Esophagus muscularis mucosa (tissue), 4 donors: ENCODE results near the gene DENND2C. TPM values are rescaled to one million over a fixed set of nuclear protein-coding genes. Genes with fewer than 3 reads are reported as not detected.

Experiments
- DNase-seq: peaks from one replicate; pipeline ENCODE4 v3.0.0-alpha.2; 2017; ENCODE audit errors: extremely low spot score
- H3K27ac ChIP-seq, 4 donors: fragments of 200-600 bp; sonication (generic); replicated peaks in 1 of 4; 1 replicate in 3 of 4; 2 replicates in 1 of 4; pipeline ENCODE4 v1.5.1; 2016 to 2019; ENCODE audit warnings: mild to moderate bottlenecking in 1 of 4
- H3K27me3 ChIP-seq, 4 donors: fragments of 200-600 bp; sonication (generic); one replicate each; pipeline versions ENCODE4 v1.5.1 to v1.6.0; 2016 to 2019
- H3K36me3 ChIP-seq, 4 donors: fragments of 200-600 bp; sonication (generic); one replicate each; pipeline ENCODE4 v1.5.1; 2016 to 2019
- H3K4me1 ChIP-seq, 4 donors: fragments of 200-600 bp; sonication (generic); one replicate each; pipeline ENCODE4 v1.5.1; 2016 to 2019
- H3K4me3 ChIP-seq, 4 donors: fragments of 200-600 bp; sonication (generic); 1 replicate in 2 of 4; 2 replicates in 2 of 4; pipeline ENCODE4 v1.5.1; 2016 to 2019; ENCODE audit warnings: mild to moderate bottlenecking in 4 of 4, moderate library complexity in 1 of 4
- H3K9me3 ChIP-seq, 4 donors: fragments of 200-600 bp; sonication (generic); 1 replicate in 3 of 4; 2 replicates in 1 of 4; pipeline ENCODE4 v1.5.1; 2016 to 2019
- EP300 ChIP-seq: sonication (generic); formaldehyde crosslinking; IDR thresholded peaks from one replicate; pipeline ENCODE4 v1.6.1; 2017; ENCODE audit warnings: antibody characterized with exemption
- POLR2A ChIP-seq: fragments of 450-650 bp; IDR thresholded peaks from one replicate; pipeline ENCODE4 v1.6.1; 2017; ENCODE audit warnings: antibody characterized with exemption, moderate library complexity, mild to moderate bottlenecking, low read depth
- POLR2AphosphoS5 ChIP-seq, 2 donors: sonication (generic); formaldehyde crosslinking; IDR thresholded peaks; one replicate each; pipeline ENCODE4 v1.6.1; 2017; ENCODE audit warnings: antibody characterized with exemption in 2 of 2
- WGBS: methylation state at CpG from one replicate; pipeline ENCODE4 v1.1.5; 2018; 5-methylcytosine and 5-hydroxymethylcytosine counted together
- intact Hi-C: fragments of 100-400 bp; cut with DNase I; formaldehyde crosslinking; loops from one replicate; pipeline ENCODE4 v1.15.1; 2023
- total RNA-seq, 4 donors: library from RNA; depleted of rRNA; stranded (reverse); fragments of >200 nt; gene quantifications; one replicate each; pipeline versions ENCODE4 v1.1.0 to v1.2.1, GENCODE V29; 2016
- TF ChIP-seq, protein P1 (sequence below), 3 experiments: fragments of 200-600 bp in 2 of 3; fragments of 450-650 bp in 1 of 3; sonication (generic) in 2 of 3; IDR thresholded peaks; one replicate each; pipeline ENCODE4 v1.5.1; 2017 to 2019; ENCODE audit warnings: antibody characterized with exemption in 3 of 3, mild to moderate bottlenecking in 2 of 3, moderate library complexity in 1 of 3

DENND2C gene
- total RNA-seq, 4 donors from 2014 or later: 1.2 to 2.5 (median 2.0) TPM

DNA sequence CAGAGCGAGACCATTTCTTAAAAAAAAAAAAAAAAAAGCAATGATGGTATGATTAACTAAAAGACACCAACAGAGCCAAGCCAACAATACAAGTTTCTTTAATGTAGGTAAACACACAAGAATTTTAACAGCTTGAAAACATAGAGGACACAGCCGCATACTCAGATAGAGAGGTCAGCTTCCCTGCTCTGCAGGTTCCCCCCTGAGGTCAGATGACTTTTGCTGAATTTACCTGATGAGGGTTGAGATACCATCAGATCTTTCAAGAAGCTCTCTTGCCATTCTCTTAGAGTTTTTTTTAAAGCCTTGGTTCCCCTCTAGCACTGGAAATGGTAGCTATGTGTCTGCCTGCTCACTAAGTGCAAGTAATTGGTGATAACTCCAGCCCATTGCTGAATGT is 119.5 kb downstream of the DENND2C start:
- intact Hi-C loops: no loop called here
- Histone ChIP-seq H3K4me1 (no peaks in the 10 kb centered on the region), H3K27ac (no peak overlapping the region), H3K27me3 (no peaks in the 10 kb centered on the region), H3K9me3 (no peaks in the 10 kb centered on the region), H3K36me3 (no peaks in the 10 kb centered on the region), H3K4me3 (no peak overlapping the region)
- no peak for TF ChIP-seq POLR2A
- no peak for TF ChIP-seq POLR2AphosphoS5 (IDR thresholded peaks at IDR 0.05)
- TF ChIP-seq EP300: no peak
- TF ChIP-seq, protein P1, sequence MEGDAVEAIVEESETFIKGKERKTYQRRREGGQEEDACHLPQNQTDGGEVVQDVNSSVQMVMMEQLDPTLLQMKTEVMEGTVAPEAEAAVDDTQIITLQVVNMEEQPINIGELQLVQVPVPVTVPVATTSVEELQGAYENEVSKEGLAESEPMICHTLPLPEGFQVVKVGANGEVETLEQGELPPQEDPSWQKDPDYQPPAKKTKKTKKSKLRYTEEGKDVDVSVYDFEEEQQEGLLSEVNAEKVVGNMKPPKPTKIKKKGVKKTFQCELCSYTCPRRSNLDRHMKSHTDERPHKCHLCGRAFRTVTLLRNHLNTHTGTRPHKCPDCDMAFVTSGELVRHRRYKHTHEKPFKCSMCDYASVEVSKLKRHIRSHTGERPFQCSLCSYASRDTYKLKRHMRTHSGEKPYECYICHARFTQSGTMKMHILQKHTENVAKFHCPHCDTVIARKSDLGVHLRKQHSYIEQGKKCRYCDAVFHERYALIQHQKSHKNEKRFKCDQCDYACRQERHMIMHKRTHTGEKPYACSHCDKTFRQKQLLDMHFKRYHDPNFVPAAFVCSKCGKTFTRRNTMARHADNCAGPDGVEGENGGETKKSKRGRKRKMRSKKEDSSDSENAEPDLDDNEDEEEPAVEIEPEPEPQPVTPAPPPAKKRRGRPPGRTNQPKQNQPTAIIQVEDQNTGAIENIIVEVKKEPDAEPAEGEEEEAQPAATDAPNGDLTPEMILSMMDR (IDR thresholded peaks at IDR 0.05): no peak
- 95% methylated on average over 2 of the region's 2 CpGs for WGBS
- DNase-seq: no peak

DNA sequence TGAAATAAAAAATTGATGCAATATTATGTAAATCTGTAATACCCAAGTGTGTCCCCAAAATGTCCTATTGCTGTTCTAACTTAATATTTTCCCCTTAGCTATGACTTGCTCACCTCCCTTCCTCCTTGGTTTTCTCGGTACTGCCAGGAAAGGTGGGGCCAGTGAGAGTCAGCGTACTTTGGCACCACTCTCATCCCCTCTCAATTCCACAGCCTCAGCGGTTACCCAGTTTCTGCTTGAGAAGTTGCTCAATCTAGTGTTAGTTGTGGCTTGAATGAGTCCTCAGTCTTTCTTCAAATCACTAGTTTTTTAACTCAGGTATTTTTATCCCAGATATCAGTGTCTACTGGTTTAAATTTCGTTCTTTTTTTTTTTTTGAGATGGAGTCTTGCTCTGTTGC is 120.7 kb downstream of the DENND2C start:
- H3K9me3 ChIP-seq: no peaks in the 10 kb centered on the region
- no peak for DNase-seq
- H3K27me3 ChIP-seq: no peaks in the 10 kb centered on the region
- intact Hi-C loops: no loop called here
- H3K36me3 ChIP-seq: no peaks in the 10 kb centered on the region
- WGBS: 83% methylated on average over 4 of the region's 4 CpGs
- no peak overlapping the region for H3K27ac ChIP-seq
- TF ChIP-seq POLR2AphosphoS5 (IDR thresholded peaks at IDR 0.05): no peak
- TF ChIP-seq EP300: no peak
- TF ChIP-seq POLR2A: no peak
- TF ChIP-seq, protein P1 (IDR thresholded peaks at IDR 0.05): no peak
- H3K4me3 ChIP-seq: no peak overlapping the region
- no peaks in the 10 kb centered on the region for H3K4me1 ChIP-seq

DNA sequence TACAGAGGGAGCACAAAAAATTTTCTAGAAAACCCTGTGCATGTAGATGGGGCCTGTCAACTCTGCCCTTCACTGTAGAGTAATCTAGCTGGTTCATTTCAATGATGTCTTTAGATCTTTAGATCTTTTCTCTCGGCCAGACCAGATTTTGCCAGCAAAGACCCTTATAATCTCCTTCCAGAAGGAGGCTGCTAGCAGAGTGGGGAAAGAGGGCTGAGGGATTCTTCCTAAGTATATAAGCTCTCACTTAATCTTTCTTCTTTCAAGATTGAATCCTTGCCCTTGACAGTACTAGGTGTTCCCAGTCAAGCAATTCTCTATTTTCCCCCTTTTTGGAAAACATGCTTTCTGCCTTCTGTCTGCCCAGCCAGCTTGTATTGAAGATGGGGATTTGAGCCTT is 122.8 kb downstream of the DENND2C start:
- no peaks in the 10 kb centered on the region for H3K36me3 ChIP-seq
- TF ChIP-seq POLR2AphosphoS5 (IDR thresholded peaks at IDR 0.05): no peak
- TF ChIP-seq POLR2A: no peak
- no peak for TF ChIP-seq EP300
- TF ChIP-seq, protein P1 (IDR thresholded peaks at IDR 0.05): no peak
- WGBS: 96% methylated on average over 1 of the region's 1 CpG
- DNase-seq: no peak
- H3K9me3 ChIP-seq: no peaks in the 10 kb centered on the region
- H3K4me3 ChIP-seq: no peak overlapping the region
- intact Hi-C loops: no loop called here
- no peaks in the 10 kb centered on the region for H3K27me3 ChIP-seq
- H3K4me1 ChIP-seq: no peaks in the 10 kb centered on the region
- no peak overlapping the region for H3K27ac ChIP-seq

DNA sequence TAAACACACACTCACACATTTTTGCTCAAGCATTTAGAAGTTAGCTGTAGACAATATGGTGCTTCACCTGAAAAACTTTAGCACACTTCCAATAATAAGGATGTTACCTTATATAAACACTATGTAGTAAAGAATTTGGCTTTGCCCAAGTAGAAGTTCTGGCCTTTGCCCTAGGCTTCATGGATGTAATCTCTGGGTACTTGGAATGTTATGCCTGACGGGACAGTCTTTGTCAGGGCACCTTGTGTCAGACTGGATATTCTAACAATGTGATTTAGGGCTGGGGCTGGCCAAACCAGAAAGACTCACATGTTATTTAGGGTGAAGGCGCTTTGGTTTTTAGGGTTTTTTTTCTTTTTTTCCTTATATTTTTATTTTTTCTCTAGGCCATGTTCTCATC is 124.1 kb downstream of the DENND2C start:
- intact Hi-C loops: no loop called here
- Histone ChIP-seq H3K27me3 (no peaks in the 10 kb centered on the region), H3K4me1 (no peaks in the 10 kb centered on the region), H3K27ac (no peak overlapping the region), H3K36me3 (no peaks in the 10 kb centered on the region), H3K4me3 (no peak overlapping the region), H3K9me3 (no peaks in the 10 kb centered on the region)
- no peak for TF ChIP-seq EP300
- TF ChIP-seq, protein P1 (IDR thresholded peaks at IDR 0.05): no peak
- TF ChIP-seq POLR2AphosphoS5 (IDR thresholded peaks at IDR 0.05): no peak
- TF ChIP-seq POLR2A: no peak
- no peak for DNase-seq
- 92% methylated on average over 2 of the region's 2 CpGs for WGBS

DNA sequence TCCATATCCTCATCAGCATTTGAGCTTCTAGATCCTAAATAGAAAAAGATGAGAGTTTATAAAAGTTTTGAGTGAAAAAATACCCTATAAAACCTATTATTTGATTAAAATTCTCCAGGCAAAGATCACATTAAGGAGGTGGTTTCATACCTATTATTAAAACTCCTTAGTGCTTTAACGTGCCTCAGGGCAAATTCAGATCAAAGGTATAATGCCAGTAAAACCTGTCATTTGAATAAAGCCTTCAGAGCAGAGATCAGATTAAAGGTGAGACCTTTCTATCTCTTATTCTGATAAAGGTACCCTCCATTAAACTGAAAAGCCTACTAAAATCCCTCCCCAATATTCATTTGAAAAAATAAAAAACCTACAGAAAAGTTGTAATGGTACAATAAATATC is 124.5 kb downstream of the DENND2C start:
- Histone ChIP-seq H3K4me3 (no peak overlapping the region), H3K27ac (no peak overlapping the region), H3K27me3 (no peaks in the 10 kb centered on the region), H3K9me3 (no peaks in the 10 kb centered on the region), H3K36me3 (no peaks in the 10 kb centered on the region), H3K4me1 (no peaks in the 10 kb centered on the region)
- intact Hi-C loops: no loop called here
- no peak for TF ChIP-seq POLR2AphosphoS5 (IDR thresholded peaks at IDR 0.05)
- TF ChIP-seq, protein P1 (IDR thresholded peaks at IDR 0.05): no peak
- TF ChIP-seq POLR2A: no peak
- TF ChIP-seq EP300: no peak
- WGBS: 69% methylated on average over 1 of the region's 1 CpG
- no peak for DNase-seq
